Measurements from ENCODE around the gene S100A3. TPM values are rescaled to one million over a fixed set of nuclear protein-coding genes. Genes with fewer than 3 reads are reported as not detected.

S100A3 gene
- total RNA-seq, 4 donors from 2014 or later, result 1.2 to 78.2 (median 2.2) TPM; not detected in 1

DNA sequence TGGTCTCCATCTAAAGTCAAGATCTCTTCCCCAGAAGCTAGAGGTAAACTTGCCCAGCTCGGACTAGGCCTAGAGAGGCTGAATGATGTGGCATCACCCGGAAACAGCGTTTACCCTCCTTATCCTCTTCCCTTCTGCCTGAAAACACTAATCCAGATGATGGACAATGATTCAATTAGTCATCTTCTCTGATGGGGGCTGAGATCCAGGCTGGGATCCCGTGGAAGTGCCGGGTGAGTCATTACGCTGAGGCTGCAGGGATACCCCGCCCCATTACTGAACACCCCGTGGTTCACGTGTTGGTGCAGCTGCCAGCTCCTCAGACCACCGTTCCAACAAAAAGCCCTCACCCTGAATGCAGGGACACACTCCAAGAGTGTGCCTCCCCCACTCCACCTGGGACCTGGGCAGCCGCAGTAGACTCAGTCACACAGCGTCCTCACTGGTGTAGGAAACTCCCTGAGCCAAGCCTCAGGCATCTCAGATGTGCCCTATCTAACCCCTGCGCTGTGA lies 15.3 kb downstream of the S100A3 start:
- no peak overlapping the region for H3K4me3 ChIP-seq (ENCODE audit: low read depth, poor library complexity, severe bottlenecking)
- TF ChIP-seq, protein P1, sequence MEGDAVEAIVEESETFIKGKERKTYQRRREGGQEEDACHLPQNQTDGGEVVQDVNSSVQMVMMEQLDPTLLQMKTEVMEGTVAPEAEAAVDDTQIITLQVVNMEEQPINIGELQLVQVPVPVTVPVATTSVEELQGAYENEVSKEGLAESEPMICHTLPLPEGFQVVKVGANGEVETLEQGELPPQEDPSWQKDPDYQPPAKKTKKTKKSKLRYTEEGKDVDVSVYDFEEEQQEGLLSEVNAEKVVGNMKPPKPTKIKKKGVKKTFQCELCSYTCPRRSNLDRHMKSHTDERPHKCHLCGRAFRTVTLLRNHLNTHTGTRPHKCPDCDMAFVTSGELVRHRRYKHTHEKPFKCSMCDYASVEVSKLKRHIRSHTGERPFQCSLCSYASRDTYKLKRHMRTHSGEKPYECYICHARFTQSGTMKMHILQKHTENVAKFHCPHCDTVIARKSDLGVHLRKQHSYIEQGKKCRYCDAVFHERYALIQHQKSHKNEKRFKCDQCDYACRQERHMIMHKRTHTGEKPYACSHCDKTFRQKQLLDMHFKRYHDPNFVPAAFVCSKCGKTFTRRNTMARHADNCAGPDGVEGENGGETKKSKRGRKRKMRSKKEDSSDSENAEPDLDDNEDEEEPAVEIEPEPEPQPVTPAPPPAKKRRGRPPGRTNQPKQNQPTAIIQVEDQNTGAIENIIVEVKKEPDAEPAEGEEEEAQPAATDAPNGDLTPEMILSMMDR (IDR thresholded peaks at IDR 0.05), result no peak
- no peak for TF ChIP-seq POLR2A (IDR thresholded peaks at IDR 0.05)
- peak; percentile 77 to 96 for DNase-seq (ENCODE audit: low spot score in 2 of 2)
- WGBS, 2 donors, result 2 to 6% methylated on average over 13 of the region's 13 CpGs
- intact Hi-C loops (cut with DNase I; ENCODE audit: low total_unique reads), result loop anchor here (2.0 to 10.0 kb wide), 2 partner anchors 35 to 91 kb away; partner anchors contain the start of genes S100A1 and S100A13

DNA sequence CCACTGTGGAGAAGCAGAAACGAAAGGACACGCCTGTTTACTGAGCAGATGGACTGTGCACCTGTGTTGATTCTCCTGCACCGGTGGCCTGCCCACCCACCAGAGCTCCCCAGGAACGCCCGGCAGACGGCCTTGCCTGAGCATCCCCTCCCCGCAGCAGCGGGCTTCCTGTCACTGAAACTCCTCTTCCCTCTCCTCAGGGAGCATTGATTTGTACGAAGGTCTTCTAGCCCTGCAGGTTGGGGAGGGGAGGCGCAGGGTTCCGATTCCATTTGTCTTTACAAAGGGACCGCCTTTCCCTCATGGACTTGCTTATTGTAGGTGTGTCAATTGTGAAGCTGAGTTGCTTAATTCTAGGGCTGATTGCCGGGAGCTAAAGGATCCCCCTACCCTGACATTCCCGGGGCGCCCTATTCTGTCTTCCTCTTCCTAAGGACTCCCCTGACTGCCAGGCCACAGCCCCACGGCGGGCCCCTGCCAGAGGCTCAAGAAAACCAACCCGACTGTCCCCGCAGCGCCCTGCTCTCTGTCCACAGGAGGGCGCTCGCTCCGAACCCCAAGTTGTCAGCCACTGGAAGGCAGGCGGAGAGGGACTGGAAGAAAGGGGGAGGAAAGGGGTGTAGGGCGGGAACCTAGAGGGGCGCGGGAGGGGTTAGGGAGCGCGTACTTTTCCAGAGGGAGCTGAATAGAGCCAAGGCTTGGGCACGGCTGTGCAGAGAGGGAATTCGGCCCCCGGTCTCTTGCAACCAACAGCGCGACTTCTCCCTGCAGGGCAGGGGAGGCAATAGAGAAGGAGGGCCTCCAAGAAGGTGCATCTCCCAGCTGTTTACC lies 16.1 kb downstream of the S100A3 start:
- no peak overlapping the region for H3K4me3 ChIP-seq (ENCODE audit: low read depth, poor library complexity, severe bottlenecking)
- intact Hi-C loops (cut with DNase I; ENCODE audit: low total_unique reads), result loop anchor here (2.0 to 10.0 kb wide), 2 partner anchors 36 to 92 kb away; partner anchors contain the start of genes S100A1 and S100A13
- no peak for TF ChIP-seq POLR2A (IDR thresholded peaks at IDR 0.05)
- TF ChIP-seq, protein P1 (IDR thresholded peaks at IDR 0.05), result peak in 2 of 3 donors; percentile 57 to 80
- DNase-seq (ENCODE audit: low spot score in 2 of 2), result peak; percentile 89 to 98
- WGBS, 2 donors, result 15 to 18% methylated on average over 34 of the region's 34 CpGs

DNA sequence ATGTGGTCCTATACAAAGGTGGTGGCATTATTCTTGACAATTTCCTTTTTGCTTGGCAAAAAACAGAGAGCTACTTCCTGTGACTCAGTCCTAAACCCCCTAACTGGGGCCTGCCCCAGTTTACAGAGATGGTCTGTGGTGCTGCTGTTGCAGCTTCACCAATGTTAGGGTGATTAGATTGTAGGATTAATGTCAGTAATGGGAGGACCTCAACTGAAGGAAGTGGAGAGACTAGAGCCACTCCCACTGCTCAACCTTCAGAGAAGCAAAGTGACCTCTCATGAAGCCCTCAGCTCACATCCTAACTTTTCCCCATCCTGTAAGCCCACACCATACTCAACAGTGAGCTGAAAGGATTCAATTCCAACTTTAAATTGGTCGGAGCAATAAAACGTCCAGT lies 16.9 kb downstream of the S100A3 start:
- no peak for TF ChIP-seq POLR2A (IDR thresholded peaks at IDR 0.05)
- TF ChIP-seq, protein P1 (IDR thresholded peaks at IDR 0.05), result no peak
- WGBS, 2 donors, result 71 to 73% methylated on average over 2 of the region's 2 CpGs
- no peak overlapping the region for H3K4me3 ChIP-seq (ENCODE audit: low read depth, poor library complexity, severe bottlenecking)
- intact Hi-C loops (cut with DNase I; ENCODE audit: low total_unique reads), result loop anchor here (2.0 to 10.0 kb wide), 2 partner anchors 37 to 93 kb away; partner anchors contain the start of genes S100A1 and S100A13
- no peak for DNase-seq (ENCODE audit: low spot score in 2 of 2)

DNA sequence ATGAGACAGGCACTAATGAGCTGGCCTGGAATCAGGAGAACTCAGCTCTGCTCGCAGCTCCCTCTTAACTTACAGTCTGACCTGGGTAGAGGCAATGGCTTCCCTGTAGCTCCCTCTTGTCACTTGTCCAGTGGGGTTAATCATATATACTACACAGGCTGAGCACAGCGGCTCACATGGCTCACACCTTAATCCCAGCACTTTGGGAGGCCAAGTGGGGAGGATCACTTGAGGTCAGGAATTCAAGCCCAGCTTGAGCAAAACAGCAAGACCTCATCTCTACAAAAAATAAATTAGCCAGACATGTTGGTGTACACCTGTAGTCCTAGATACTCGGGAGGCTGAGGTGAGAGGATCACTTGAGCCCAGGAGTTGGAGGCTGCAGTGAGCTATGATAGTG lies 17.4 kb downstream of the S100A3 start:
- no peak for TF ChIP-seq POLR2A (IDR thresholded peaks at IDR 0.05)
- TF ChIP-seq, protein P1 (IDR thresholded peaks at IDR 0.05), result no peak
- H3K4me3 ChIP-seq (ENCODE audit: low read depth, poor library complexity, severe bottlenecking), result no peak overlapping the region
- intact Hi-C loops (cut with DNase I; ENCODE audit: low total_unique reads), result loop anchor here (2.0 to 10.0 kb wide), 2 partner anchors 37 to 93 kb away; partner anchors contain the start of genes S100A1 and S100A13
- WGBS, 2 donors, result 95% methylated on average over 3 of the region's 3 CpGs
- no peak for DNase-seq (ENCODE audit: low spot score in 2 of 2)

DNA sequence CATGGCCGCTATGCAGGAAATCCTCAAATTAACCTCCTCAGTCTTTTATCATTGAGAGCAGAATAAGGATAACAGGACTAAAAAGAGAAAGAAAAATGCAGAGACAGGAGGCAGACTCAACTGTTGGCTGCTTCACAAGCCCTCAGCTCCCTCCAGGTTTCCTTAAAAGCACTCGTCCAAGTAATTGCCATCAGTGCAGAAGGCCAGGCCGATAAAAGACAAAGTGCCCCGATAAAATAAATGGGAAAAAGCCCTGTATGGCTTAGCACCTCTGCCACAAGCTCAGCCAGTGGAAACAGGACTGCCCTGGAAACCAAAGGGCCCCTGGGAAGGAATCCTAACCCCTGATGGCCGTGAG lies 21.4 kb downstream of the S100A3 start:
- TF ChIP-seq, protein P1 (IDR thresholded peaks at IDR 0.05), result no peak
- no peak for TF ChIP-seq POLR2A (IDR thresholded peaks at IDR 0.05)
- 87 to 91% methylated on average over 5 of the region's 5 CpGs for WGBS, 2 donors
- intact Hi-C loops (cut with DNase I; ENCODE audit: low total_unique reads), result no loop called here
- DNase-seq (ENCODE audit: low spot score in 2 of 2), result no peak
- no peak overlapping the region for H3K4me3 ChIP-seq (ENCODE audit: low read depth, poor library complexity, severe bottlenecking)
